HG03095 (cell line): ENCODE measurements around the gene FCHO2.
"Not testable (repeated sequence)": the region's sequence is repeated elsewhere in the genome, so short reads cannot be mapped to it uniquely, and the experiment has no call there.

ENCODE experiments used
- ATAC-seq: cut with Tn5 transposase; IDR thresholded peaks from one replicate; pipeline ENCODE4 v1.9.1; 2021; ENCODE audit warnings: moderate library complexity; ENCODE audit not compliant: unreplicated experiment

The FCHO2 gene, protein sequence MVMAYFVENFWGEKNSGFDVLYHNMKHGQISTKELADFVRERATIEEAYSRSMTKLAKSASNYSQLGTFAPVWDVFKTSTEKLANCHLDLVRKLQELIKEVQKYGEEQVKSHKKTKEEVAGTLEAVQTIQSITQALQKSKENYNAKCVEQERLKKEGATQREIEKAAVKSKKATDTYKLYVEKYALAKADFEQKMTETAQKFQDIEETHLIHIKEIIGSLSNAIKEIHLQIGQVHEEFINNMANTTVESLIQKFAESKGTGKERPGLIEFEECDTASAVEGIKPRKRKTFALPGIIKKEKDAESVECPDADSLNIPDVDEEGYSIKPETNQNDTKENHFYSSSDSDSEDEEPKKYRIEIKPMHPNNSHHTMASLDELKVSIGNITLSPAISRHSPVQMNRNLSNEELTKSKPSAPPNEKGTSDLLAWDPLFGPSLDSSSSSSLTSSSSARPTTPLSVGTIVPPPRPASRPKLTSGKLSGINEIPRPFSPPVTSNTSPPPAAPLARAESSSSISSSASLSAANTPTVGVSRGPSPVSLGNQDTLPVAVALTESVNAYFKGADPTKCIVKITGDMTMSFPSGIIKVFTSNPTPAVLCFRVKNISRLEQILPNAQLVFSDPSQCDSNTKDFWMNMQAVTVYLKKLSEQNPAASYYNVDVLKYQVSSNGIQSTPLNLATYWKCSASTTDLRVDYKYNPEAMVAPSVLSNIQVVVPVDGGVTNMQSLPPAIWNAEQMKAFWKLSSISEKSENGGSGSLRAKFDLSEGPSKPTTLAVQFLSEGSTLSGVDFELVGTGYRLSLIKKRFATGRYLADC

DNA sequence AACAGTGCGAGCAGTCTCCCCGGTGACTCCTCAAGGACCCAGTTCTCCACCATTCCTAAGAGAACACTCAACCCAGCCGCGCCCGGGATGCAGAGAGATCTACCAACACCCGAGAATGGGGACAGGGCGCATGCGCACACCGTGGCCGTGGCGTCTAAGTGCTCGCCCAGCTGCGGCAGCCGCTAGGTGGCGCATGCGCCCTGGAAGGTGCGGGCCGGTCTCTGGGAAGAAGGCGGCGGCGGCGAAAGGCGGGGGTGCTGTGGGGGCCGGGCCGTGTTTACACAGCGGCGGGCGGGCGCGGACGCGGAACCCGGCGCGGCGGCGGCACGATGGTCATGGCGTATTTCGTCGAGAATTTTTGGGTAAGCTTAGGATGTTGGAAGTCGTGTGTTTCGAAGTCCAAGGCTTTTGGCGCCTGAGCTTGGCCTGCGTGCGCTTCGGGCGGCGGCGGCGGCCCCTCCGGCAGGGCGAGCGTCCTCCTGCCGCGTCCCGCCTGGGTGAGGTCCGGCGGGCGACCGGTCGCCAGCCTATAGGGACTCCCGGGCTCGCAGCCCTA, at the start of gene FCHO2:
FCHO2 (plus strand) TSS at position 274 of the 556 bp plus-strand sequence; CDS start at position 330, 56 bp downstream.
- peak; percentile 89 for ATAC-seq

DNA sequence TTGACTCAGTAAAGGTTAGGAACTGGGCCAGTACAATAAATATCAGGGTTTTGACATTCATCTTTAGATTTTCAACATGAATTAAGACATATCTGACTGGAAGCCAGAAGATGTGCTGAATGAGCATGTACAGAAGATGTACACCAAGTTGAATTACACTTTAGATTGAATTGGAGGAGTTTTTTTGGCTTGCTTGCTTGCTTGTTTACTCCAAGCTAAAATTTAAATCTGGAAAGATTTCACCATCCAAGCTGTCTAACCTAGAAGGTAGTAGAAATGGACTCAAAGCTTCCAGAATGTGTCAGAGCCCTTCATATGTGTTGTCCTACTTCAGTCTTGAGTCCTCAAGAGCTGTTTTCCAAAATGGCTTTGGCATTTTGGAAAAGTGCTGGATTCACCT, 49.0 kb upstream of the FCHO2 start:
- no peak for ATAC-seq

DNA sequence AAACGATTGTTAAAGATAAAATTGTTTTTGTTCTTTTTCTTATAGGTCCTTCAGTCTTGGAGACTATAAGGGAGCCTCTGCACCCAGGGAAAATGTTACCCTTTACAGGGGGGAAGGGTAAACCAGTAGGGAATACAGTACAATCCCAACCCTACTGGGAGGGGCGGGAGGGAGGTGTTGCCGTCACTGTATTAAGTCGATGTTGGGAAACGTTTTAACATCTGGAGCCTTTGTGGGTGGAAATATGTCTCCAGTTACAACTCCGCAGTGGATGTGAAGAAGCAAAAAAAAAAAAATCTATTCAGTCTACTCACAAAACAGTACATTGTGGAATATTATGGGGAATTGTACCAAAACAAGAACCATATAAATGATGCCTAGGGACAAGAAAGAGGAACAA, 47.2 kb upstream of the FCHO2 start:
- ATAC-seq, result no peak

DNA sequence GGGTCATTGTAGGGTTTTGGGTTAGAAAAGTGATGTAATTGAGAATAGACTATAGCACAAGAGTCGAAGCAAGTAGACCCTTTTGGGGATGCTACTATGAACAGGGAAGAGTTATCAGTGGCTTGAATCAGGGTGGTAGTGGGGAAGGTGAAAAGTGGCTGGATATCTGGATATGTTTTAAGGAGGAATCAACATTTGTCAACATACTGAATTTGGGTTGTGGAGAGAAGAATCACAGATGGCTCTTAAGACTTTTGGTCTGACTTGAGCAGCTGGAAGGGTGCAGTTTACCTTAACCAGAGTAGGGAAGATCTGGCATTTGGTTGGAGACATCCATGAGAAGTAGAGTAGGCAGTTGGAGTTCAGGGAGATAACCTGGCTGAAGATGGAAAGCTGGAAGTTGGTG, 38.5 kb upstream of the FCHO2 start:
- ATAC-seq, result no peak

DNA sequence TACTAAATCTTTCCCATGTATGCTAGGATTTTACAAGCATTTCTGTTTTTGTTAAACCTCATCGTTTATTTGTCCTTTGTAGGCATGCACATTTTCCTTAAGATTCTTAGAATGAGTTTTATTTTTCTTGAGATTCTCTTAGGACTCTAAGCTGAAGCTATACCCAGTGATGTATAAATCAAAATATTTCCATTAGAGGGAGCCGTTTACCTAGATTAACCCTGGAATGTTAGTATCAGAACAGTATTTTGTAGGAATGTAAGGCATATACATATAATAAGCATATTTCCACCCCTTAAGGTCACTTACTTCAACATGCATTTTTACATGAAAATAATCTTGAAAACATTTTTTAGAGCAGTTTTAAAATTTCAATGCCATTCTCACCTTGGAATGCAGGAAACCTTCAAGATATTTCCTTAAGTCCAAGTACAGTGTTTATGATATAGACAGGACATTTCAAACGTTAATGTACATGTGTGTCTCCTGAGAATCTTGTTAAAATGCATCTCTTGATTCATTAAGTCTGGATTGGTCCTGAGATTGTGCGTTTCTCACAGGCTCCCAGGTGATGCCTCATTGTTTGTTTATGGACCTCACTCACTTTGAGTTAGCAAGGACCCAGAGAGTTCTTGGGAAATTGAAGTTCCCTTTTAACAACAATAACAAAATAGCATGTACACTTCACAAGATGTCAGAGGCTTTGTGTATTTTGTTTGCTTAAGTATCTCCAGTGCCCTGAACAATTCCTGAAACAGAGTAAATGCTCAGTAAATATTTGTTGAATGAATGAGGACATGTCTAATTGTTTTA, 34.9 kb upstream of the FCHO2 start:
- ATAC-seq, result no peak

DNA sequence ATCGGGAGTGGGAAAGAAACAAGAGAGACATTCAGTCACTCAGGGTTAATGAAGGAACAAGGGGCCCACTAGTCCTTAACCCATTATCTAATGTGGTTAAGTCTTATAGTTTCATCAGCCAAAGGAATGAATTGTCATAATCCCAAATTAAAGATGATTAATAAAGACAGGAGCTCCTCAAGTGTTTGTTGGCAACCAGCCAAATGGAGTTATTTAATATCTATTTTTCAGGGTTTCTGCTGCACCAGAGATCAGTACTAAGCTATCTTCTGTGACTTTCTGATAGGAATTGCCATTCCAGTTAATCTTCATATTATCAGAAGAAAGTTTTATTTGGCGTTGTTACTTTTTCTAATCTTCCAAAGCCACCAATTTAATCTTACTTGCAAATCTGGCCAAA, 34.0 kb upstream of the FCHO2 start:
- ATAC-seq, result no peak

DNA sequence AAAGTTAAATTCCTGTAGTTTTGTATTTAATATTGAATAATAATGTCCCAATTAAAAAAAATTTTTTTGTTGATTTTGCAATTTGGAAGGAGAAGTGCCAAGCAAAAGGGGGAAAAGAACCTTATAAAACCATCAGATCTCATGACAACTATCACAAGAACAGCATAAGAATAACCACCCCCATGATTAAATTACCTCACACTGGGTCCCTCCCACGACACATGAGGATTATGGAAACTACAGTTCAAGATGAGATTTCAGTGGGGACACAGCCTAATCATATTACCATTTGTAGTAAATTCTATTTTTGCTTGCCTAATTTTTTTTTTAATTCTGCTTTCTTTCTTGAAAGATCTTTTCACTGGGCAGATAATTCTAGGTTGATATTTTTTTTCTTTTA, 33.4 kb upstream of the FCHO2 start:
- no peak for ATAC-seq

DNA sequence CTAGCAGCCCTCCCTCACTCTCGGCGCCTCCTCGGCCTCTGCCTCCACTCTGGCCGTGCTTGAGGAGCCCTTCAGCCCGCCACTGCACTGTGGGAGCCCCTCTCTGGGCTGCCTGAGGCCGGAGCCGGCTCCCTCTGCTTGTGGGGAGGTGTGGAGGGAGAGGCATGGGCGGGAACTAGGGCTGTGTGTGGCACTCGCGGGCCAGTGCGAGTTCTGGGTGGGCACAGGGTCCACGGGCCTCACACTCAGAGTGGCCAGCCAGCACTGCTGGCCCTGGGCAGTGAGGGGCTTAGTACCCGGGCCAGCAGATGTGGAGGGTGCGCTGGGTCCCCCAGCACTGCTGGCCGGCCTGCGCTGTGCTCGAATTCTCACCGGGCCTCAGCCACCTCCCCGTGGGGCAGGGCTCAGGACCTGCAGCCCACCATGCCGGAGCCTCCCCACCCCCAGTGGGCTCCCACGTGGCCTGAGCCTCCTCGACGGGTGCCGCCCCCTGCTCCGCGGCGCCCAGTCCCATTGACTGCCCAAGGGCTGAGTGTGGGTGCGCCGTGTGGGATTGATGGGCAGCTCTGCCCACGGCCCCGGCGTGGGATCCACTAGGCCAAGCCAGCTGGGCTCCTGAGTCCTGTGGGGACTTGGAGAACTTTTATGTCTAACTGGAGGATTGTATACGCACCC, 30.4 kb upstream of the FCHO2 start:
- no peak for ATAC-seq

DNA sequence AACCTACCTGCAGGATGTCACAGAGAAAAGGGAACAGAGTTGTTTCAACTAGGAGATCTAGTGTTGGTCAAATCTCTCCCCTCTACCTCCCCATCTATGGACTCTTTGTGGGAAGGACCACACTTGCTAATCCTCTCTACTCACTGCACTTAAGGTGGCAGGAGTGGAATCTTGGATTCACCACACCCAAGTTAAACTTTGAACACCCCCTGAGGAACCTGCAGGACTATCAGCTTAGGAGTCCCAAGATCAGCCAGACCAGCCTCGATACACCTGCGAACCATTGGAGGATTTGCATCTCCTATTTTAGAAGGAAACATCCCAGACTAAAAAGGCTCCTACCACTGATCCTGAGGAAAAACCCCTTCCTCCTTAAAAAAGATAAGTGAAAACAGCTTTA, 23.2 kb upstream of the FCHO2 start:
- not testable (repeated sequence) for ATAC-seq

DNA sequence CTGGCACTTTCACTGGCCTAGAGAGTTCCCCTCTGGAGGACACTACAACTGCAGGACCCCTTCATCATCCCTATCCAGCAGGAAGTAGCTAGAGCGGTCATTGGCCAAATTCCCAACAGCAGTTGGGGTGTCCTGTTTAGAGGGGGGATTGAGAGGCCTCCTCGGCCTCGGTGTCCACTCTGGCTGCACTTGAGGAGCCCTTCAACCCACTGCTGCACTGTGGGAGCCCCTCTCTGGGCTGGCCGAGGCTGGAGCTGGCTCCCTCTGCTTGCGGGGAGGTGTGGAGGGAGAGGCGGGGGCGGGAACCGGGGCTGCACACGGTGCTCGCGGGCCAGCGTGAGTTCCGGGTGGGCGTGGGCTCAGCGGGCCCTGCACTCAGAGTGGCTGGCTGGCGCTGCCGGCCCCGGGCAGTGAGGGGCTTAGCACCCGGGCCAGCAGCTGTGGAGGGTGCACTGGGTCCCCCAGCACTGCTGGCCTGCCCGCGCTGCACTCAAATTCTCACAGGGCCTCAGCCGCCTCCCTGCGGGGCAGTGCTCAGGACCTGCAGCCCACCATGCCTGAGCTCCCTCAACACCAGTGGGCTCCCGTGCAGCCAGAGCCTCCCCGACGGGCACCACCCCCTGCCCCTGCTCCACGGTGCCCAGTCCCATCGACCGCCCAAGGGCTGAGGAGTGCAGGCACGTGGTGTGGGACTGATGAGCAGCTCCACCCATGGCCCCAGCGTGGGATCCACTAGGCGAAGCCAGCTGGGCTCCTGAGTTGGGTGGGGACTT, 20.7 kb upstream of the FCHO2 start:
- not testable (repeated sequence) for ATAC-seq

DNA sequence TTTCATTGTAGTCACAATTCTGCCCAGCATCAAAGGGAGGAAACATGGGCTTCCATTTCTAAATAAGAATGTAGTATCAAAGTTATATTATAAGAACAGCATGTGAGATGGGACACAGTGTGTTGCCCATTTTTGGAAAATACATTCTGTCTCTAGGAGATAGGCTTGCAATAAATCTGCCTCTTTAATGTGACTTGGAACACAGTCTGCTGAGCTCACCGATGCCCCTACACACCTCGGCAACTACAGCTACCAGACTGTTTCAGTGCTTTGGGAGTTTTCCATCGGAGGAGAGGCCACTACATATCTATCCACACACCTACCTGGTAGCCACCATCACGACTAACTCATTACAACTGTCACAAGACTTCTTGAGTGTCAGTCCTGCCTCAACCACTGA, 18.9 kb upstream of the FCHO2 start:
- ATAC-seq, result no peak

DNA sequence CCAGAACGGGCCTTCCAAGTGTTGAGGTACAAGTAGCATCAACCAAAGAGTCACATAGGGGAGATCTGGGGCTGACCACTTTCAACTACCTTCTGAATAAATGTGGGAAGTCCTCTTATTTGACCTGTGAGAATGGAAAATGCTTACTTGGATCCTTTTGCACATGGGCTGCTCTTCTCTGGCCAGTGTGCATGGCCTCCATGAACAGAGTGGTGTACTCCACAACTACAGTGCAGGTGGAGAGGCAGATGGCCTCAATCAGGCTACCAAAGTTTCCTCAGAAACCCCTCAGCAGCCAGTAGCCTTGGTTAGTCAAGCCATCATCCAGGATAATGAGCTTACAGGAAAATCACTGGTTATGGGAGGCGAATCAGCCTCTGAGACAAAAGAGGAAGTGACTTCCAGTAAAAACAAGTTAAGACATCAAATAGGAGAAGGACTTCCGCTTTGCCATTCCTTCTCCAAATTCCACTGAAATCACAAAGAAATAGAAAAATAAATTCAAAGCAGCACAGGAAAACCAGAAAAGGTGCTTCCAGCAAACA, 18.3 kb upstream of the FCHO2 start:
- ATAC-seq, result no peak

DNA sequence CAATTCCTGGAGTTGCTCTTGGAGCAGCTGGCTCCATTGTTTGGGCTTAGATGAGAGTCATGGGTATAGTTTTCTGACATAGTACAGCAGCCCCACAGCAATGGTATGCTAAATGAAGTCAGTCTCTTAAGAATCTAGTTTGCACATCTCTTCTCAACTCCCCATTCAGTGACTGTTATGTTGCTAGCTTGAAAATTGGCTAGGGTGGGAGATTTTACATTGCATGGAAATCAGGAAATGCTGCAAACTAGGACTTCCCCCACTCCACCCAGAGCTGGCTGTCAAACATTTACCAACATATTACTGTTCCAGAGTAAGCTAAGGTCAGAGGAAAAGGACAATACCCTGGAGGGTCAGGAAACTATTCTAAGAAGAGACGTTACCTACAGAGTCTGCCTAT, 17.6 kb upstream of the FCHO2 start:
- ATAC-seq, result no peak

DNA sequence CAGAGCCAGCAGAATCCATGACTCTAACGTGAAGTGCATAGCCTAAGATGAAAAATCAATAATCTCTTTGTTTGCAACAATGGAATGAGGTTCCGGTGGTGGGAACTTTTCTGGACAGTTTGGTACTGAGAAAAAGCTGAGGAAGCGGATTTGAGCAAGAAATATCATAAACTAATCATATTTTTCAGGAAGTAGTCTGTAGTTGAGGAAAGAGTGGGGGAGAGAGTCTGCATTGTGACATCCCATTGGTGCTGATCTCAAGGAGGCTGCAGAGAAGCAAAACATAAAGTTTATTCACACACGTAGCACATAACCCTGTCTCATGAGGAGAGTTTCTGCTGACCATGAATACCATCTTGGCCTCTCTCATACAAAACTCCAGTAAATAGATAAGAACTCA, 15.8 kb upstream of the FCHO2 start:
- ATAC-seq, result no peak

DNA sequence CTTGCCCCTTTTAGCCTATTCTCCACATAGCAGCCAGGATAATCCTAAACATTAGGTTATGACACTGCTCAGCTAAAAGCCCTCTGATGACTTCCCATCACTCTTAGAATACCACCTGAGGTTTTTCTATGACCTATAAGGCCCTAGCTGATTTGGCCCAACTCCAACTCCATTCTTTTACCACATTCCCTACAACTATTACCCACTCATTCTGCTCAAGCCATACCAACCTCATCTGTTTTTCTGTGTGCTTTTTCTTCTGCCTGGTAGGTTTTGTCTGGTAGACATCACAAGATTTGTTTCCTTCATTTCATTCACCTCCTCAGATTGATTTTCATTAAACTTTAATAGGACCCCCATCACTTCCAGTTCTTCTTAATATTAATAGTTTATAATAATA, 12.5 kb upstream of the FCHO2 start:
- no peak for ATAC-seq

DNA sequence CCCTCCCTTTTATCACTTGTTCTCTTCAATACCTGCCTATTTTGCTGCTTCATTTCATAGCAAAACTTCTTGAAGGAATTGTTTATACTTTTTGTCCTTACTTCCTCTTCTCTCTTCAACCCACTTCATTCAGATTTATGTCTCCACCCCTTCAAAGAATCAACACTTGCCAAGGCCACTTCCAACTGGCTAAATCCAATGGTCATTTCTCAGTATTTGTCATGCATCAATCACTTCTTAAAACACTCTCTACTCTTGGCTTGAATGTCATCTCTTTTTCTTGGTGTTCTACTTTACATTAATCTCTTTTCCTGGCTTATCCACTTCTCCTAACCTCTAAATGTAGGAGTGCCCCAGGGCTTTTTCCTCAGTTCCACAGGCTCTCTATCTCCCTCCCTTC, 8.3 kb upstream of the FCHO2 start:
- ATAC-seq, result no peak

DNA sequence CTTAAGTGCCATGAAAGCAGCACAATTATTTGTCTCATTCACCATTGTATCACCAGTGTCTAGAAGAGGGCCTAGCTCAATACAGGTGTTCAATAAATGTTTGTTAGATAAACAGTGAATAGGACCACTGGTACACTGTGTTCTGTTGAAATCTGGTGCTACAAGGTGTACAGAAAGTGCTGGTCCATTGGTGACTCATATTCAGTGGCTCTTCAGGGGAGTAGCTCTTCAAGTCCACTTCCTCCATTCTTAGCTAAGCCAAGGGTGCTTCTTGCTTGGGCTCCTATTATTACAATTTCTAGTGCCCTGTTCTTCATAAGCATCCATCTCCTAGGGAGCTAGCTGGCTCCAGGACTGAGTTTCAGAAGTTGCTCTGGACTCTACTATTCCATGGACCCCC, 6.4 kb upstream of the FCHO2 start:
- ATAC-seq, result no peak

DNA sequence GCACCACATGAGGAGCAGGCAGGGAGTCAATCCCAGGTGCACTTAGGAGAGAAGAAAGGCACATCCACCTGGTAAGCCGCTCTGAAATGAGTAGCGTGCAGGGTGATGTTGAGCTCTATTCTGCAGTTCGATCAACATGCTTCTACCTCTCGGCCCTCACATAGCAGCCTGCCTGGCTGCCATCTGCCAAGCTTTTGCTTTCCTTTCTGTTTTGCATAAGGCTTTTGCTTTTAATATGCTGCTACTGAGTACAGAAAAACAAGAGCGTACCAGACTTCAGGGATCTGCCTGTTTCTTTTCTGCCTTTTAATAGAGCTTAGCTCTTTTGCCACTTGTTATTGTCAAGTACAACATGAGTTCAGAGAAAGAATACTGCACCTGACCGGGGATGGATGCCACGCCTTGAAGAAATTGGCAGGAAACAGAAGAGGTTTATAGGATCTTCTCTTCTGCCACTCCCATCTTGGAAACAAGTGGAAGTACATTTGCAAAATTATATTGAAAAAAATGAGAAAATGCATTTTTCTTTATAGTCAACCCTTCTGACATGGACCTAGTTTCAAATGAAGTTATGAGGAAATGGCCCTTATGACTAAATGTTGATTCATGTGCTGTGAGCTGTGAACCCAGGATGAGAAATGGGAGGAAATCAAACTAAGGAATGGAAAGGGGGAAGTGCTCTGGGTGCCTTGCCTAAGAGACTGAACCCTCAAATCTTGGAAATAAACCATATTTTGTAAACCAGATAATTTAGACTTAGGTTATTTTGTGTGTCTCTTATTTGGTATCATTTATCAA, 4.0 kb upstream of the FCHO2 start:
- ATAC-seq, result no peak

DNA sequence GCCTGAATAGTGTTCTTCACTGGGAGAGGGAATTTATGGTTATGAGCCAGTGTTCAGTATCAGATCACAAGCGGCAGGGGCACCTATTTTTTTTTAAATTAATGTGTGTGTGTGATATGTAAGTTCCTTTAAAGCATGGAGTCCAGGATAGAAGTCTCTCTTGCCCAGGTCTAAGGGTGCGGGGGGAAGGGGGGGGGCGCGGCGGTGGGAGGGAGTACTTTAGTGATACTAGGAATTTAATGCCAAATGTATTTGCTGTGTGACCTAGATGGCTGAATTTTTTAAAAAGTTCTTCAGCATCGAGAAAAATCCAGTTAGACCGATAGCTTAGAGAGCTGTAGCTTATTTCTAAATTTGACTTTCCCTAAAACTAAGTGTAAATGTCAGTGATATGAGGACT, 1.5 kb upstream of the FCHO2 start:
- ATAC-seq, result no peak
